Measurements from ENCODE around the gene MRPS22. TPM values are rescaled to one million over a fixed set of nuclear protein-coding genes. Genes with fewer than 3 reads are reported as not detected.

The MRPS22 gene
- polyA plus RNA-seq, 3 donors, result 19.2 to 43.2 (median 39.0) TPM

GRCh38 chr3:139317660-139318430 lies 26.0 kb upstream of the MRPS22 start:
- TF ChIP-seq CTCF (IDR thresholded peaks at IDR 0.05), result no peak
- Histone ChIP-seq H3K9me3 (replicated peaks in 1 of 2; ENCODE audit: control insufficient read depth in 1 of 2, insufficient read depth in 1 of 2, low read length in 2 of 2) (no peaks in the 10 kb centered on the region), H4K20me1 (ENCODE audit: insufficient read depth, low read length) (no peaks in the 10 kb centered on the region), H3K4me2 (replicated peaks; ENCODE audit: extremely low read depth, low read length, poor library complexity, severe bottlenecking) (no peak overlapping the region), H3K79me2 (ENCODE audit: insufficient read depth, low read length) (no peaks in the 10 kb centered on the region), H2AFZ (ENCODE audit: insufficient read depth, low read depth, low read length, poor library complexity, severe bottlenecking) (no peak overlapping the region), H3K36me3 (replicated peaks in 1 of 2; ENCODE audit: control insufficient read depth in 1 of 2, insufficient read depth in 2 of 2, low read length in 2 of 2) (no peaks in the 10 kb centered on the region), H3K9ac (ENCODE audit: insufficient read depth, low read length, poor library complexity, severe bottlenecking) (no peak overlapping the region), H3K4me1 (ENCODE audit: control insufficient read depth in 1 of 2, insufficient read depth in 2 of 2, low read length in 2 of 2) (no peaks in the 10 kb centered on the region), H3K27me3 (ENCODE audit: control insufficient read depth in 2 of 2, insufficient read depth in 2 of 2, low read length in 2 of 2) (no peaks in the 10 kb centered on the region), H3K27ac (ENCODE audit: low read depth in 1 of 2, low read length in 2 of 2) (no peak overlapping the region), H3K4me3 (replicated peaks in 1 of 3; ENCODE audit: low read depth in 2 of 3, low read length in 3 of 3) (no peak overlapping the region)
- H3K4me3 Mint-ChIP-seq, result no peak overlapping the region
- no peaks in the 10 kb centered on the region for H3K9me3 Mint-ChIP-seq
- 91% methylated on average over 8 of the region's 8 CpGs for WGBS (ENCODE audit: insufficient coverage)
- peaks cover 8 to 13% (median 11%) of the 10 kb centered on the region in 3 donors for H3K27me3 Mint-ChIP-seq (ENCODE audit: low read depth in 3 of 3)
- intact Hi-C loops (cut with micrococcal nuclease), result no loop called here
- peak overlapping the region in 1 of 7 donors; percentile 69 for H3K27ac Mint-ChIP-seq
- no peaks in the 10 kb centered on the region for H3K4me1 Mint-ChIP-seq
- H3K36me3 Mint-ChIP-seq, result no peaks in the 10 kb centered on the region
- DNase-seq, result no peak

- Histone ChIP-seq H3K9ac (ENCODE audit: insufficient read depth, low read length, poor library complexity, severe bottlenecking) (no peak overlapping the region), H4K20me1 (ENCODE audit: insufficient read depth, low read length) (no peaks in the 10 kb centered on the region), H3K4me2 (replicated peaks; ENCODE audit: extremely low read depth, low read length, poor library complexity, severe bottlenecking) (no peak overlapping the region), H3K27ac (ENCODE audit: low read depth in 1 of 2, low read length in 2 of 2) (no peak overlapping the region), H3K4me1 (ENCODE audit: control insufficient read depth in 1 of 2, insufficient read depth in 2 of 2, low read length in 2 of 2) (no peaks in the 10 kb centered on the region), H3K4me3 (replicated peaks in 1 of 3; ENCODE audit: low read depth in 2 of 3, low read length in 3 of 3) (no peak overlapping the region), H3K79me2 (ENCODE audit: insufficient read depth, low read length) (no peaks in the 10 kb centered on the region), H3K9me3 (replicated peaks in 1 of 2; ENCODE audit: control insufficient read depth in 1 of 2, insufficient read depth in 1 of 2, low read length in 2 of 2) (no peaks in the 10 kb centered on the region), H3K36me3 (replicated peaks in 1 of 2; ENCODE audit: control insufficient read depth in 1 of 2, insufficient read depth in 2 of 2, low read length in 2 of 2) (no peaks in the 10 kb centered on the region), H2AFZ (ENCODE audit: insufficient read depth, low read depth, low read length, poor library complexity, severe bottlenecking) (no peak overlapping the region), H3K27me3 (ENCODE audit: control insufficient read depth in 2 of 2, insufficient read depth in 2 of 2, low read length in 2 of 2) (no peaks in the 10 kb centered on the region)
- Mint-ChIP-seq H3K4me1 (no peaks in the 10 kb centered on the region), H3K27me3 (ENCODE audit: low read depth in 3 of 3) (peaks cover 8 to 11% (median 10%) of the 10 kb centered on the region in 3 donors), H3K27ac (peak overlapping the region in 1 of 7 donors; percentile 69), H3K4me3 (no peak overlapping the region), H3K9me3 (no peaks in the 10 kb centered on the region), H3K36me3 (no peaks in the 10 kb centered on the region)
- TF ChIP-seq CTCF (IDR thresholded peaks at IDR 0.05), result no peak
- intact Hi-C loops (cut with micrococcal nuclease), result no loop called here
- WGBS (ENCODE audit: insufficient coverage), result no CpG with 5 or more reads among the region's 3 CpGs
- DNase-seq, result no peak
Measured at GRCh38 chr3:139318431-139318816, 25.4 kb upstream of the MRPS22 start.

Measured in CD14-positive monocyte (primary cell).